ENCODE measurements around the gene PTPRM. TPM values are rescaled to one million over a fixed set of nuclear protein-coding genes. Genes with fewer than 3 reads are reported as not detected.
A peak's percentile ranks its signal among the peaks of the same experiment; 100 is the strongest.

PTPRM gene
- total and polyA plus RNA-seq, 2 of the 8 experiments (the other 6 are each of a cell fraction or from before 2014, with no cell fraction given): 4.1 to 7.0 TPM

- no peak overlapping the region for H3K9ac ChIP-seq (replicated peaks in 1 of 4; ENCODE audit: extremely low read depth in 1 of 4, low read depth in 3 of 4, low read length in 3 of 4)
- H3K79me1 ChIP-seq (ENCODE audit: low read depth, low read length): no peaks in the 10 kb centered on the region; the same call in 1 of the 2 replicates
- H3K14ac ChIP-seq (ENCODE audit: insufficient read length): no peak overlapping the region
- no peak overlapping the region for H3K56ac ChIP-seq (replicated peaks; ENCODE audit: insufficient read length, low read depth, low read length)
- no peak overlapping the region; the same call in 1 of the 2 replicates for H2BK5ac ChIP-seq (ENCODE audit: low read depth, low read length)
- no peak for DNase-seq (ENCODE audit: low read depth in 1 of 2, low spot score in 2 of 2)
- no peak overlapping the region for H3K18ac ChIP-seq (ENCODE audit: extremely low read depth, low read length)
- ChIA-PET CTCF (ENCODE audit: partially characterized antibody) (interaction anchor here (0.5 to 2.1 kb wide), 7 partner anchors 8 to 304 kb away, joined by 3 to 8 read pairs (median 3); partner anchors contain the start of gene PTPRM), POLR2A (ENCODE audit: partially characterized antibody) (interaction anchor here (1.3 kb wide), 1 partner anchor 10 kb away, joined by 4 read pairs; the partner anchor contains the start of gene PTPRM)
- H3K4ac ChIP-seq (replicated peaks; ENCODE audit: insufficient read length, low read depth, low read length): no peak overlapping the region
- H3K4me2 ChIP-seq (ENCODE audit: insufficient read depth in 1 of 2, low read depth in 2 of 2, low read length in 2 of 2): no peak overlapping the region; a peak in 1 of 4 replicates
- no peak overlapping the region for H4K91ac ChIP-seq (replicated peaks; ENCODE audit: insufficient read length, low read length)
- H3K23me2 ChIP-seq (ENCODE audit: low read depth, low read length): no peaks in the 10 kb centered on the region
- no peak overlapping the region for H2AFZ ChIP-seq (ENCODE audit: low read length)
- H4K8ac ChIP-seq (ENCODE audit: extremely low read depth, insufficient read depth, low read length): no peak overlapping the region
- H3K23ac ChIP-seq (ENCODE audit: insufficient read length): no peak overlapping the region
- H2AK5ac ChIP-seq (ENCODE audit: low read depth, low read length): 0 out of 2 replicates have a peak overlapping the region, but pooled peaks have one; percentile 83
- no peak overlapping the region for H2BK15ac ChIP-seq (ENCODE audit: low read length)
- no peaks in the 10 kb centered on the region for H3K36me3 ChIP-seq (ENCODE audit: control insufficient read depth in 2 of 4, insufficient read depth in 4 of 4, low read length in 3 of 4)
- no peak overlapping the region for H2BK20ac ChIP-seq (ENCODE audit: low read length)
- H3K27ac ChIP-seq (ENCODE audit: low read depth, low read length): no peak overlapping the region
- no peak for FAIRE-seq
- H4K5ac ChIP-seq (ENCODE audit: insufficient read length, low read depth, low read length): no peak overlapping the region
- no peak overlapping the region for H2BK12ac ChIP-seq (ENCODE audit: low read depth, low read length)
- no peaks in the 10 kb centered on the region for H3K9me3 ChIP-seq (ENCODE audit: insufficient read depth in 2 of 2, low read depth in 1 of 2, low read length in 1 of 2)
- no peaks in the 10 kb centered on the region for H4K20me1 ChIP-seq (replicated peaks in 1 of 2; ENCODE audit: control insufficient read depth in 1 of 2, insufficient read depth in 2 of 2, low read length in 2 of 2)
- H3K27me3 ChIP-seq (replicated peaks in 1 of 4; ENCODE audit: control insufficient read depth in 3 of 4, extremely low read depth in 1 of 4, insufficient read depth in 3 of 4, low read length in 3 of 4): no peaks in the 10 kb centered on the region
- peaks cover 0 to 15% (median 6%) of the 10 kb centered on the region in 4 experiments; a peak in 5 of 7 replicates for H3K4me1 ChIP-seq (replicated peaks in 1 of 4; ENCODE audit: control insufficient read depth in 3 of 4, insufficient read depth in 4 of 4, low read length in 3 of 4)
- H3K79me2 ChIP-seq (ENCODE audit: control insufficient read depth in 1 of 2, insufficient read depth in 2 of 2, low read length in 2 of 2): no peaks in the 10 kb centered on the region
- no peak overlapping the region for H2BK120ac ChIP-seq (replicated peaks; ENCODE audit: low read depth, low read length)
- no peak overlapping the region for H3K4me3 ChIP-seq (ENCODE audit: extremely low read depth in 1 of 4, insufficient read depth in 2 of 4, low read depth in 3 of 4, low read length in 4 of 4)
- no peak for TF ChIP-seq SIX5 (IDR thresholded peaks at IDR 0.05; ENCODE audit: low read depth, low read length)
- TF ChIP-seq E2F6 (IDR thresholded peaks at IDR 0.05): no peak
- TF ChIP-seq JUN (IDR thresholded peaks at IDR 0.05; ENCODE audit: low read depth, low read length): no peak
- TF ChIP-seq CTCF (IDR thresholded peaks at IDR 0.05; ENCODE audit: control extremely low read depth in 1 of 3, insufficient read depth in 1 of 3, low read depth in 1 of 3, low read length in 3 of 3): no peak
- no peak for TF ChIP-seq MAX (IDR thresholded peaks at IDR 0.05)
- no peak for TF ChIP-seq CREB1 (IDR thresholded peaks at IDR 0.05)
- TF ChIP-seq YY1 (IDR thresholded peaks at IDR 0.05; ENCODE audit: low read depth, low read length): no peak
- no peak for TF ChIP-seq BACH1 (IDR thresholded peaks at IDR 0.05; ENCODE audit: low read length)
- TF ChIP-seq GTF2F1 (IDR thresholded peaks at IDR 0.05; ENCODE audit: borderline replicate concordance, low read depth, low read length): no peak
- TF ChIP-seq POLR2AphosphoS5 (IDR thresholded peaks at IDR 0.05; ENCODE audit: low read depth, low read length): no peak
- no peak for TF ChIP-seq PHF8 (conservative IDR thresholded peaks at IDR 0.05; ENCODE audit: low read depth, low read length)
- no peak for TF ChIP-seq SIRT6 (IDR thresholded peaks at IDR 0.05; ENCODE audit: low read length)
- TF ChIP-seq RFX5 (IDR thresholded peaks at IDR 0.05; ENCODE audit: borderline replicate concordance, low read depth, low read length): no peak
Measured at GRCh38 chr18:7576685-7577084, 9.6 kb downstream of the PTPRM start.
